ENCODE data around the gene DDB1. TPM values are rescaled to one million over a fixed set of nuclear protein-coding genes. Genes with fewer than 3 reads are reported as not detected.
"Not testable (repeated sequence)": the region's sequence is repeated elsewhere in the genome, so short reads cannot be mapped to it uniquely, and the experiment has no call there.

The DDB1 gene
- total RNA-seq, 1 donor from 2014 or later, result 218 TPM

DNA sequence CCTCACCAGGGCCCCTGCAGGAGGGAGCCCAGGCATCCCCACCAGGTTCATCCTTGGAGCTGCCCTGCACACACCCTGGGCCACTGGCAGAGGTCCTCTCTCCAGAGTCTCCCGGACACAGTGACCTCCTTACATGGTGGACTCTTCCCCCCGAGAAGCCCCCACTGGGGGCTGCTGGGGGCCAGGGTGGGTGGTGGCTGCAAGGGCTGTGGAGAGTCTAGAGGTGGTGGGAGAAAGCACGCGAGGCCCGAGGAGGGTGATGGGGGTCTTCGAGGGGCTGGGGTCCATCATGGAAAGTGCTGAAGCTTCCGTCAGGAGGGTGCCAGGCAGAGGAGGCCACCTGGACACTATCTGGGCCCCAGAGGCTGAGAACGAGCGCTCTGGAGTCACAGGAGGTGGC lies 74.4 kb downstream of the DDB1 start:
- no peak for DNase-seq
- ChIA-PET CTCF (no interaction called here), POLR2A (no interaction called here)
- no peak for ATAC-seq (ENCODE audit: low read depth)
- Mint-ChIP-seq H3K27me3 (no peaks in the 10 kb centered on the region), H3K36me3 (ENCODE audit: low read depth) (no peaks in the 10 kb centered on the region), H3K4me1 (no peaks in the 10 kb centered on the region), H3K27ac (no peak overlapping the region), H3K9me3 (no peaks in the 10 kb centered on the region), H3K4me3 (no peak overlapping the region)
- TF ChIP-seq, protein P1, sequence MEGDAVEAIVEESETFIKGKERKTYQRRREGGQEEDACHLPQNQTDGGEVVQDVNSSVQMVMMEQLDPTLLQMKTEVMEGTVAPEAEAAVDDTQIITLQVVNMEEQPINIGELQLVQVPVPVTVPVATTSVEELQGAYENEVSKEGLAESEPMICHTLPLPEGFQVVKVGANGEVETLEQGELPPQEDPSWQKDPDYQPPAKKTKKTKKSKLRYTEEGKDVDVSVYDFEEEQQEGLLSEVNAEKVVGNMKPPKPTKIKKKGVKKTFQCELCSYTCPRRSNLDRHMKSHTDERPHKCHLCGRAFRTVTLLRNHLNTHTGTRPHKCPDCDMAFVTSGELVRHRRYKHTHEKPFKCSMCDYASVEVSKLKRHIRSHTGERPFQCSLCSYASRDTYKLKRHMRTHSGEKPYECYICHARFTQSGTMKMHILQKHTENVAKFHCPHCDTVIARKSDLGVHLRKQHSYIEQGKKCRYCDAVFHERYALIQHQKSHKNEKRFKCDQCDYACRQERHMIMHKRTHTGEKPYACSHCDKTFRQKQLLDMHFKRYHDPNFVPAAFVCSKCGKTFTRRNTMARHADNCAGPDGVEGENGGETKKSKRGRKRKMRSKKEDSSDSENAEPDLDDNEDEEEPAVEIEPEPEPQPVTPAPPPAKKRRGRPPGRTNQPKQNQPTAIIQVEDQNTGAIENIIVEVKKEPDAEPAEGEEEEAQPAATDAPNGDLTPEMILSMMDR (IDR thresholded peaks at IDR 0.05), result no peak
- intact Hi-C loops (cut with micrococcal nuclease), result no loop called here

DNA sequence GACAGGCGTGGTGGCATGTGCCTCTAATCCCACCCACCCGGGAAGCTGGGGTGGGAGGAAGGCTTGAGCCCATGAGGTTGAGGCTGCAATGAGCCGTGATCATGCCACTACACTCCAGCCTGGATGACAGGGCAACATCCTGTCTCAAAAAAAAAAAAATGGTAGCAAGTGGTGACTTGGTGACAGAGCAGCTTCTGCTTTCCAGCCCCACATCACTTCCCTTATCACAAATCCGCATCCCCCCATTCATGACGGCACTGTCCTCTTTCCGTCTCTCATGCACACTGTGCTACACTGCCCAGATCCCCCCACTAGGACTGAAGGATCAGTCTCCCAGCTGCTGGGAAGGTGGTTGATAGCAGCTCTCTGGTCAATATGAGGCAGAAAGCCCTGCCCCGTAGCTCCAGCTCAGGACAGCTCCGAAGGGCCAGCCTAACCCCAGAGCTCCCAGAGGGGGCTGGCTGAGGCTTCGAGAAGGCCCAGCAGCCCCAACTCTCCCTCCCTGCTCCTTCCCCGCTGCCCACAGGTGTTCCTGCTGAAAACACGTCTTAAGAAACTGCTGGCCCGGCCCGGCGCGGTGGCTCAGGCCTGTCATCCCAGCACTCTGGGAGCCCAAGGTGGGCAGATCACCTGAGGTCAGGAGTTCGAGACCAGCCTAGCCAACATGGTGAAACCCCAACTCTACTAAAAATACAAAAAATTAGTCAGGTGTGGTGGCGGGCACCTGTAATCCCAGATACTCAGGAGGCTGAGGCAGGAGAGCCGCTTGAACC lies 76.0 kb downstream of the DDB1 start:
- DNase-seq (no peak), ATAC-seq (ENCODE audit: low read depth) (no peak)
- intact Hi-C loops (cut with micrococcal nuclease), result no loop called here
- ChIA-PET POLR2A (no interaction called here), CTCF (no interaction called here)
- Mint-ChIP-seq H3K9me3 (no peaks in the 10 kb centered on the region), H3K4me1 (no peaks in the 10 kb centered on the region), H3K27me3 (no peaks in the 10 kb centered on the region), H3K4me3 (no peak overlapping the region), H3K36me3 (ENCODE audit: low read depth) (no peaks in the 10 kb centered on the region), H3K27ac (no peak overlapping the region)
- TF ChIP-seq, protein P1 (IDR thresholded peaks at IDR 0.05), result no peak

DNA sequence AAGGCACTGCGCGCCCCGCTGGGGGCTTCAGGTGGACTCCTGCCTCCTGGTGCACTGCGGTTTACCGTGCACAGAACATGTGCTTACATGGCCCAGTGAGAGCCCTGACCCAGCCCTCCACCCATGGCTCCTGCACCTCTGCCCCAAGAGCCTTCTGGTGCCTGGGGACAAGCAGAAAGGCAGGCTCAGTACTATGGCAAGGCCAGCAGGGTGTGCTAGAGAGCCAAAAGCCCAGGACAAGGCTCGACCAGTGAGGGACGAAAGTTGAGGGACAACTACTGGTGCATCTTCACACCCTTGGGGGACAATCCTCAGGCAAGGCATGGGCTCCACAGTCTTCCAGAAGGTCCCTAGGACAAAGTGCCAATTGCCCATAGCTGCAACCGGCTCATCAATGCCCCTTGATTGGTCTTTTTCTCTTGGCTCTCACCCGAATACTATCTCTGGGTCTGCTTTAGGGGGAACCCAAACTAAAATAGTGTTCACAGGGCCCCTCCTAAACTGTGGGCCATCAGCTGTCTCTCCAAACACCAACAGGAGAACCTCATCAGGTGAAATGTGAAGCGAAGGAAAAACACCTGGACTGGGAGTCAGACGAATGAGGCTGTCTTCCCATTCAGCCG lies 78.4 kb downstream of the DDB1 start:
- Mint-ChIP-seq H3K4me1 (no peaks in the 10 kb centered on the region), H3K27me3 (no peaks in the 10 kb centered on the region), H3K36me3 (ENCODE audit: low read depth) (no peaks in the 10 kb centered on the region), H3K27ac (no peak overlapping the region), H3K4me3 (no peak overlapping the region), H3K9me3 (no peaks in the 10 kb centered on the region)
- intact Hi-C loops (cut with micrococcal nuclease), result loop anchor here (1.0 kb wide), 1 partner anchor 139 kb away; no protein-coding TSS in a partner anchor
- TF ChIP-seq, protein P1 (IDR thresholded peaks at IDR 0.05), result no peak
- CTCF ChIA-PET, result interaction anchor here (1.6 to 3.0 kb wide), 6 partner anchors 40 to 263 kb away, joined by 4 to 16 read pairs (median 9); partner anchors contain the start of genes TMEM216 and VWCE
- POLR2A ChIA-PET, result no interaction called here
- ATAC-seq (ENCODE audit: low read depth), result peak; percentile 93
- peak; percentile 49 for DNase-seq

DNA sequence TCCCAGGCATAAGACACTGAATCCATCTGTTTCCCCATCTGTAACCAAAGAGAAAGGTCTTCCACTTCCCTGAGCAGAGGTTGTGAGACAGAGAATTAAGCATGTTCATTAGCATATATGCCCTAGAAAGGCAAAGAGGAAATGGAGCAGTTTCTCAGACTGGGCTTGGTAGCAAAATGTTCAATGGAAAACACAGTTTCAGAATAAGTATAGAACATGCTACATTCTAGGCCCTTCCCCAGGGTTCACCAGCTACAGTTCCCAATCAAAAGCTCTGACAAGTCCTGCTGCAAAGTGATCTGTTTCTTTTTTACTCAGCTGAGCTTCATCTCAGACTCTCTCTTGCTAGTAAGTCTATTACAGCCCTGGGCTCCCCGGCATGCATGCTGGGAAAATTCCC lies 80.6 kb downstream of the DDB1 start:
- intact Hi-C loops (cut with micrococcal nuclease); DNase-seq; POLR2A ChIA-PET; H3K27ac Mint-ChIP-seq; CTCF ChIA-PET; ATAC-seq (ENCODE audit: low read depth); H3K36me3 Mint-ChIP-seq (ENCODE audit: low read depth); H3K4me3 Mint-ChIP-seq; H3K27me3 Mint-ChIP-seq; H3K4me1 Mint-ChIP-seq; H3K9me3 Mint-ChIP-seq: not testable (repeated sequence)

DNA sequence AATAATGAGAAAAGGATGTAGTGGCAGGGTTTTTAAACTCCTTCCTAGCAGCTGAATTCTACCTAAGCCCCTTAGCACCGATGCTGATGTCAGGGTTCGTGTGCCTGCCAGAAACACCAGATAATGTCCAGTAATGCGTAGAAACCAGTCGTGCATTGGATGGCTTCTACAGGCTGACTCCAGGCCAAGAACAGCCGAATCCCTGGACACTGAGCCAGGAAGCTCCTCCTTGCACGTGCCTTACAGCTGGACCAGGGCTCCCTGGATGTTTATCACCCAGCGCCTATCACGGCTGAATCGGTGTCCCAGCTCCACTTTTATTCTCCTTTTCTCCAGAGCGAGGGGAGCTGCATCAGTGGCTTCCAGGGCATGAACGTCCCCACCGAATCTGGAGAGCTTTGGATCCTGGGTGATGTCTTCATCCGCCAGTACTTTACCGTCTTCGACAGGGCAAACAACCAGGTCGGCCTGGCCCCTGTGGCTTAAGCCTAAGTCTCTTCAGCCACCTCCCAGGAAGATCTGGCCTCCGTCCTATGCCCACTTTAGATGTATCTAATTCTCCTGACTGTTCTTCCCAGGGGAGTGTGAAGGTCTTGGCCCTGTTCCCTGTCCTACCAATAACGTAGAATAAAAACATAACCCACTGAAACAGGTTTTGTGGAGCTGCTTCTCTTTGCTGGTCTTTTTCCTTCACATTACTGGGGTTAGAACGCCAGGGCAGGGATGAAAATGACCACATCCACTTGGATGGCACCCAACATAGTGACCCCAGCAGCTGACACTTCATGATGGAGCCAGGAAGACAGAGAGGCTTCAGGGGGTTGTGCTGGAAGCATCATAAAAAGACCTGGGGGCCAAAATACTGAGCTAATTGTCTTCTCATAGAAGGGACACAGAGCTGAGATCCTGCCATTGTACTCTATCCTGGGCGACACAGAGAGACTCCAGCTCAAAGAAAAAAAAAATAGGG lies 81.8 kb downstream of the DDB1 start:
- POLR2A ChIA-PET; H3K27ac Mint-ChIP-seq; H3K4me1 Mint-ChIP-seq; H3K9me3 Mint-ChIP-seq; H3K27me3 Mint-ChIP-seq; DNase-seq; H3K36me3 Mint-ChIP-seq (ENCODE audit: low read depth); CTCF ChIA-PET; H3K4me3 Mint-ChIP-seq; ATAC-seq (ENCODE audit: low read depth); intact Hi-C loops (cut with micrococcal nuclease): not testable (repeated sequence)

Other genes with a start within 250 kb of the DDB1 start
- gene CD5, start 230.6 kb downstream of the DDB1 start, total RNA-seq, result 5.2 and 7.1 TPM in 2 replicates
- gene VPS37C, start 171.7 kb downstream of the DDB1 start, total RNA-seq, result 14.4 and 18.1 TPM in 2 replicates
- not detected in 2 replicates for gene PGA3, start 129.6 kb downstream of the DDB1 start, total RNA-seq
- gene PGA4, start 110.8 kb downstream of the DDB1 start, total RNA-seq, result not detected in 2 replicates
- gene PGA5, start 91.9 kb downstream of the DDB1 start, total RNA-seq, result not detected in 2 replicates
- gene VWCE, start 37.8 kb downstream of the DDB1 start, total RNA-seq, result 0.76 and 1.3 TPM in 2 replicates
- 59.8 and 63.9 TPM in 2 replicates for gene TKFC, start 123 bp upstream of the DDB1 start, total RNA-seq
- 397 and 433 TPM in 2 replicates for gene CYB561A3, start 28.8 kb upstream of the DDB1 start, total RNA-seq
- 69.7 and 81.2 TPM in 2 replicates for gene TMEM138, start 29.3 kb upstream of the DDB1 start, total RNA-seq
- gene TMEM216, start 59.5 kb upstream of the DDB1 start, total RNA-seq, result 18.4 and 18.7 TPM in 2 replicates
- 109 and 124 TPM in 2 replicates for gene CPSF7, start 96.9 kb upstream of the DDB1 start, total RNA-seq
- gene SDHAF2, start 97.0 kb upstream of the DDB1 start, total RNA-seq, result 51.0 and 51.9 TPM in 2 replicates
- gene LRRC10B, start 175.6 kb upstream of the DDB1 start, total RNA-seq, result not detected in 2 replicates
- not detected in 2 replicates for gene SYT7, start 248.0 kb upstream of the DDB1 start, total RNA-seq

Measured in activated B cell treated with CpG ODN at 0.5 μM for 24 hours (primary cell).